GM12878 (cell line): Measurements from ENCODE around the gene FALEC.

Source experiments
- BCL11A ChIP-seq: IDR thresholded peaks from 2 replicates; pipeline ENCODE4 v1.6.1; 2011; ENCODE audit warnings: low read depth, low read length
- CTCF ChIP-seq, 3 experiments: IDR thresholded peaks in 2 of 3; conservative IDR thresholded peaks in 1 of 3; 2 replicates each; pipeline ENCODE4 v1.5.1; 2011; ENCODE audit warnings: low read depth in 3 of 3, low read length in 3 of 3, mild to moderate bottlenecking in 3 of 3, control low read depth in 2 of 3, moderate library complexity in 2 of 3, inconsistent platforms in 1 of 3, mixed read lengths in 1 of 3; ENCODE audit not compliant: control insufficient read depth in 2 of 3, insufficient read depth in 1 of 3; ENCODE audit errors: extremely low read depth in 1 of 3
- EP300 ChIP-seq, 2 experiments: fragments of 150-350 bp in 1 of 2; IDR thresholded peaks; 2 replicates each; pipeline ENCODE4 v1.6.1; 2011 to 2012; ENCODE audit warnings: low read depth in 2 of 2, low read length in 2 of 2, borderline replicate concordance in 1 of 2, improper control_type of control experiment in 1 of 2, inconsistent platforms in 1 of 2; ENCODE audit not compliant: control insufficient read depth in 1 of 2
- EZH2 ChIP-seq: IDR thresholded peaks from 2 replicates; pipeline ENCODE4 v1.6.1; 2012; ENCODE audit warnings: low read depth, mild to moderate bottlenecking, control low read depth, inconsistent platforms, low read length, borderline replicate concordance; ENCODE audit not compliant: control insufficient read depth
- FOXK2 ChIP-seq: fragments of 450-650 bp; IDR thresholded peaks from 2 replicates; pipeline ENCODE4 v1.6.1; 2017; ENCODE audit warnings: mild to moderate bottlenecking, moderate library complexity
- HDGF ChIP-seq: fragments of 450-650 bp; IDR thresholded peaks from 2 replicates; pipeline ENCODE4 v1.6.1; 2016; ENCODE audit warnings: antibody characterized with exemption
- JUND ChIP-seq: IDR thresholded peaks from 2 replicates; pipeline ENCODE4 v1.6.1; 2012; ENCODE audit warnings: low read depth, mild to moderate bottlenecking, low read length, improper control_type of control experiment, moderate library complexity
- KAT2A ChIP-seq: conservative IDR thresholded peaks from 2 replicates; pipeline ENCODE4 v1.6.1; 2011; ENCODE audit warnings: low read depth, low read length; ENCODE audit not compliant: control insufficient read depth
- MAX ChIP-seq: IDR thresholded peaks from 2 replicates; pipeline ENCODE4 v1.6.1; 2012; ENCODE audit warnings: low read depth, low read length, improper control_type of control experiment
- MYC ChIP-seq: IDR thresholded peaks from 2 replicates; pipeline ENCODE4 v1.6.1; 2011; ENCODE audit warnings: mild to moderate bottlenecking, low read length, moderate library complexity, inconsistent platforms; ENCODE audit not compliant: insufficient read depth, insufficient replicate concordance, insufficient read length, severe bottlenecking
- PRDM15 ChIP-seq: fragments of 450-650 bp; formaldehyde crosslinking; IDR thresholded peaks from 2 replicates; pipeline ENCODE4 v1.4.0; 2020; ENCODE audit warnings: mild to moderate bottlenecking, moderate library complexity
- ZZZ3 ChIP-seq: IDR thresholded peaks from 2 replicates; pipeline ENCODE4 v1.6.1; 2011; ENCODE audit warnings: low read depth; ENCODE audit not compliant: control insufficient read depth, insufficient read length

DNA sequence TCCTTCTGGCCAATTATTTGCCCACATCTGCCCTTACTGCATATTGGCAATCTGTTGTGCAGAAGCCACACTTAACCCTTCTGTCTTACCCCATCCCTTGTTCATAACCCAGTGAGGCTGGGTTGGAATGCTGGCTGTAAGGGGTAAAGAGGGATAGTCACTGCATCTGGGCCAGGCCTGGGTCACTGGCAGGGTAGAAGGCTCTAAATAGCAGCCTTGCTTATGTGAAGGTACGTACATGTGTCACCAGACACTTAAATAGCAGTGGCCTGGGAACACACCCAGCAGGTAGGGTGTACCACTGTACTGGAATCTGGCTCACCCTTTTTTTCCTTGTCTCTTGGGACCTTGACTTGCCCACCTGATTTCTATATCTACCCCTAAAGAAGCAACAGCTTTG, 38.2 kb upstream of the FALEC start:
- no peak for TF ChIP-seq KAT2A
- TF ChIP-seq CTCF (IDR thresholded peaks at IDR 0.05 in 2 of 3, conservative IDR thresholded peaks at IDR 0.05 in 1 of 3; ENCODE audit: control insufficient read depth in 2 of 3, extremely low read depth in 1 of 3, insufficient read depth in 1 of 3, low read depth in 3 of 3, low read length in 3 of 3): no peak
- no peak for TF ChIP-seq FOXK2
- no peak for TF ChIP-seq ZZZ3
- TF ChIP-seq PRDM15 (CRISPR knock-in tag): no peak
- no peak for TF ChIP-seq JUND
- TF ChIP-seq MAX: no peak
- no peak for TF ChIP-seq MYC
- no peak for TF ChIP-seq BCL11A
- no peak for TF ChIP-seq EZH2
- TF ChIP-seq HDGF: no peak
- TF ChIP-seq EP300 (IDR thresholded peaks at IDR 0.05; ENCODE audit: borderline replicate concordance in 1 of 2, control insufficient read depth in 1 of 2, low read depth in 2 of 2, low read length in 2 of 2): no peak
